ENCODE data around the gene ANXA9. TPM values are rescaled to one million over a fixed set of nuclear protein-coding genes. Genes with fewer than 3 reads are reported as not detected.

ANXA9 gene
- total RNA-seq, 1 donor from 2014 or later = under 0.01 TPM

GRCh38 chr1:151039521-151039920, 57.4 kb downstream of the ANXA9 start:
- DNase-seq (ENCODE audit: low spot score in 2 of 2) (no peak), FAIRE-seq (no peak)

DNA sequence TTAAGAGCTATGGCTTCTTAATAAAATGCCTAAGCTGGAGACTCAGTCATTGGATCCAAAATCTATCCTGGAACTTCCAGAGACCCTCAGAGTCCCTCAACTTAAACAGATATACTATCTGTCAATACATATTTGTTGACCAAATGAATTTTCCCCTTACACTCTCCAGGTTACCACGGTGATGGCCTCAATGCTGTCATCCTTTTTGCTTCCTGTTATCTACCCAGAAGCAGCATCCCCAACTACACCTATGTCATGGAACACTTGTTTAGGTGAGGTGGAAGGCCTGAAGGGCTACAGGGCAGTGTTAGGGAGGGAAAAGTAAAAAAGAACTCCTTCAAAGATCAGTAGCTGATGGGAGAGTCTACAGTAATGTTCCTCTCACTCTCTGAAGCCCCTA, 61.1 kb downstream of the ANXA9 start:
- DNase-seq (ENCODE audit: low spot score in 2 of 2) (no peak), FAIRE-seq (no peak)

Small RNA genes lying within 50 kb of the gene (small RNA-seq; reads per million reads assigned to genes)
- gene RNU6-884P = not detected

Other genes with a start within 250 kb of the ANXA9 start
- gene CTSS, start 216.5 kb upstream of the ANXA9 start, total RNA-seq = 6.9 TPM
- gene CTSK, start 174.0 kb upstream of the ANXA9 start, total RNA-seq = 6.9 TPM
- 14.7 TPM for gene ARNT, start 105.7 kb upstream of the ANXA9 start, total RNA-seq
- gene CTXND2, start 95.2 kb upstream of the ANXA9 start, total RNA-seq = not detected
- gene SETDB1, start 55.9 kb upstream of the ANXA9 start, total RNA-seq = 62.8 TPM
- gene CERS2, start 7.5 kb upstream of the ANXA9 start, total RNA-seq = 30.2 TPM
- gene MINDY1, start 24.6 kb downstream of the ANXA9 start, total RNA-seq = 12.2 TPM
- 20.4 TPM for gene PRUNE1, start 26.2 kb downstream of the ANXA9 start, total RNA-seq
- gene BNIPL, start 54.3 kb downstream of the ANXA9 start, total RNA-seq = under 0.01 TPM
- gene C1orf56, start 65.5 kb downstream of the ANXA9 start, total RNA-seq = 2.0 TPM
- gene CDC42SE1, start 77.3 kb downstream of the ANXA9 start, total RNA-seq = 31.0 TPM
- gene MLLT11, start 78.1 kb downstream of the ANXA9 start, total RNA-seq = 95.8 TPM
- gene GABPB2, start 88.5 kb downstream of the ANXA9 start, total RNA-seq = 9.4 TPM
- gene SEMA6C, start 164.3 kb downstream of the ANXA9 start, total RNA-seq = 16.7 TPM
- gene TNFAIP8L2, start 174.4 kb downstream of the ANXA9 start, total RNA-seq = 0.82 TPM
- 24.1 TPM for gene LYSMD1, start 183.6 kb downstream of the ANXA9 start, total RNA-seq
- gene SCNM1, start 183.9 kb downstream of the ANXA9 start, total RNA-seq = 27.3 TPM
- not detected for gene TMOD4, start 193.7 kb downstream of the ANXA9 start, total RNA-seq
- gene VPS72, start 207.9 kb downstream of the ANXA9 start, total RNA-seq = 106 TPM
- 70.5 TPM for gene PIP5K1A, start 216.3 kb downstream of the ANXA9 start, total RNA-seq

Data from frontal cortex (tissue), 4 donors.